Uterus (tissue), 4 donors: ENCODE data around the gene CSF2. TPM values are rescaled to one million over a fixed set of nuclear protein-coding genes. Genes with fewer than 3 reads are reported as not detected.

Experiments
- DNase-seq, 2 donors: peaks; one replicate each; pipeline ENCODE4 v3.0.0-alpha.2; 2019 to 2020
- H3K27ac ChIP-seq, 2 donors: fragments of 200-600 bp; sonication (generic); 1 replicate in 1 of 2; 2 replicates in 1 of 2; pipeline ENCODE4 v1.5.1; 2016 to 2018
- H3K27me3 ChIP-seq, 2 donors: fragments of 200-600 bp; sonication (generic); one replicate each; pipeline ENCODE4 v1.5.1; 2018 to 2019; ENCODE audit warnings: control low read depth in 1 of 2
- H3K36me3 ChIP-seq, 2 donors: fragments of 200-600 bp; sonication (generic); one replicate each; pipeline ENCODE4 v1.5.1; 2019; ENCODE audit warnings: control low read depth in 1 of 2
- H3K4me1 ChIP-seq, 2 donors: fragments of 200-600 bp; sonication (generic); one replicate each; pipeline ENCODE4 v1.5.1; 2018 to 2019; ENCODE audit warnings: control low read depth in 1 of 2
- H3K4me3 ChIP-seq, 2 donors: fragments of 200-600 bp; sonication (generic); 1 replicate in 1 of 2; 2 replicates in 1 of 2; pipeline ENCODE4 v1.5.1; 2018 to 2019; ENCODE audit warnings: mild to moderate bottlenecking in 1 of 2
- H3K9me3 ChIP-seq, 2 donors: fragments of 200-600 bp; sonication (generic); one replicate each; pipeline ENCODE4 v1.5.1; 2019; ENCODE audit warnings: control low read depth in 1 of 2
- POLR2A ChIP-seq, 2 donors: fragments of 450-650 bp; IDR thresholded peaks; one replicate each; pipeline ENCODE4 v1.6.1; 2016; ENCODE audit warnings: antibody characterized with exemption in 2 of 2, mild to moderate bottlenecking in 1 of 2, moderate library complexity in 1 of 2
- intact Hi-C: fragments of 100-400 bp; cut with DNase I; formaldehyde crosslinking; loops from one replicate; pipeline ENCODE4 v1.15.1; 2023; ENCODE audit warnings: low total_unique reads
- total RNA-seq, 4 donors: library from RNA; depleted of rRNA in 3 of 4; stranded (reverse); fragments of >200 nt in 3 of 4; gene quantifications; one replicate each; pipeline versions ENCODE4 v1.1.0 to v1.2.4, GENCODE V29; 2014 to 2023
- TF ChIP-seq, protein P1 (sequence below), 4 experiments: fragments of 200-600 bp in 2 of 4; fragments of 450-650 bp in 2 of 4; sonication (generic) in 2 of 4; IDR thresholded peaks; one replicate each; pipeline ENCODE4 v1.5.1; 2016 to 2019; ENCODE audit warnings: antibody characterized with exemption in 4 of 4, mild to moderate bottlenecking in 2 of 4, moderate library complexity in 1 of 4
- donor health status: DM: yes; HTN: yes; CAD: no.

Gene CSF2
- total RNA-seq, 4 donors from 2014 or later, result not detected

DNA sequence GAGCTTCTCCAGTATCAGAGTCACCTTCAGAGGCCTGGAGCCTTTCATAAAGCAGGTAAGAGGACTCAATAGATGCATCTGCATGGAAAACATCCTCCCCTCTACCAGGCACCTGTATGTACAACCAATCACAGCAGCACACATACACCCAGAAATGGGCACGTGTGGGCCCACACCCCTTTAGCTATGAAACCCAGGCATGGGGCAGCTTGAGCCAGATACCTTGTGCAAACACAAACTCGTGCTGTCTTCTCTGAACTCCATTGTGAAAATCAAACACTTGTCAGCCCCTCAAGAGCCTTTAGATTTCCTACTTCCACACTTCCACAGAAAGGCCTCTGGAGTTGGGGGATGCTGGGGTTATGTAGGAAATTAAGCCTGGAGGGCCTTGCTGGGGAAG, 1.1 kb upstream of the CSF2 start:
- no peaks in the 10 kb centered on the region for H3K36me3 ChIP-seq
- no peaks in the 10 kb centered on the region for H3K9me3 ChIP-seq
- DNase-seq, result no peak
- no peaks in the 10 kb centered on the region for H3K4me1 ChIP-seq
- H3K27me3 ChIP-seq, result no peaks in the 10 kb centered on the region
- TF ChIP-seq, protein P1, sequence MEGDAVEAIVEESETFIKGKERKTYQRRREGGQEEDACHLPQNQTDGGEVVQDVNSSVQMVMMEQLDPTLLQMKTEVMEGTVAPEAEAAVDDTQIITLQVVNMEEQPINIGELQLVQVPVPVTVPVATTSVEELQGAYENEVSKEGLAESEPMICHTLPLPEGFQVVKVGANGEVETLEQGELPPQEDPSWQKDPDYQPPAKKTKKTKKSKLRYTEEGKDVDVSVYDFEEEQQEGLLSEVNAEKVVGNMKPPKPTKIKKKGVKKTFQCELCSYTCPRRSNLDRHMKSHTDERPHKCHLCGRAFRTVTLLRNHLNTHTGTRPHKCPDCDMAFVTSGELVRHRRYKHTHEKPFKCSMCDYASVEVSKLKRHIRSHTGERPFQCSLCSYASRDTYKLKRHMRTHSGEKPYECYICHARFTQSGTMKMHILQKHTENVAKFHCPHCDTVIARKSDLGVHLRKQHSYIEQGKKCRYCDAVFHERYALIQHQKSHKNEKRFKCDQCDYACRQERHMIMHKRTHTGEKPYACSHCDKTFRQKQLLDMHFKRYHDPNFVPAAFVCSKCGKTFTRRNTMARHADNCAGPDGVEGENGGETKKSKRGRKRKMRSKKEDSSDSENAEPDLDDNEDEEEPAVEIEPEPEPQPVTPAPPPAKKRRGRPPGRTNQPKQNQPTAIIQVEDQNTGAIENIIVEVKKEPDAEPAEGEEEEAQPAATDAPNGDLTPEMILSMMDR (IDR thresholded peaks at IDR 0.05), result no peak
- TF ChIP-seq POLR2A (IDR thresholded peaks at IDR 0.05), result no peak
- no peak overlapping the region for H3K27ac ChIP-seq
- no peak overlapping the region for H3K4me3 ChIP-seq
- intact Hi-C loops, result no loop called here

DNA sequence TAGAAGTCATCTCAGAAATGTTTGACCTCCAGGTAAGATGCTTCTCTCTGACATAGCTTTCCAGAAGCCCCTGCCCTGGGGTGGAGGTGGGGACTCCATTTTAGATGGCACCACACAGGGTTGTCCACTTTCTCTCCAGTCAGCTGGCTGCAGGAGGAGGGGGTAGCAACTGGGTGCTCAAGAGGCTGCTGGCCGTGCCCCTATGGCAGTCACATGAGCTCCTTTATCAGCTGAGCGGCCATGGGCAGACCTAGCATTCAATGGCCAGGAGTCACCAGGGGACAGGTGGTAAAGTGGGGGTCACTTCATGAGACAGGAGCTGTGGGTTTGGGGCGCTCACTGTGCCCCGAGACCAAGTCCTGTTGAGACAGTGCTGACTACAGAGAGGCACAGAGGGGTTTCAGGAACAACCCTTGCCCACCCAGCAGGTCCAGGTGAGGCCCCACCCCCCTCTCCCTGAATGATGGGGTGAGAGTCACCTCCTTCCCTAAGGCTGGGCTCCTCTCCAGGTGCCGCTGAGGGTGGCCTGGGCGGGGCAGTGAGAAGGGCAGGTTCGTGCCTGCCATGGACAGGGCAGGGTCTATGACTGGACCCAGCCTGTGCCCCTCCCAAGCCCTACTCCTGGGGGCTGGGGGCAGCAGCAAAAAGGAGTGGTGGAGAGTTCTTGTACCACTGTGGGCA, 642 bp downstream of the CSF2 start:
- Histone ChIP-seq H3K4me1 (no peaks in the 10 kb centered on the region), H3K27ac (no peak overlapping the region), H3K36me3 (no peaks in the 10 kb centered on the region), H3K27me3 (no peaks in the 10 kb centered on the region), H3K9me3 (no peaks in the 10 kb centered on the region), H3K4me3 (no peak overlapping the region)
- TF ChIP-seq POLR2A (IDR thresholded peaks at IDR 0.05), result no peak
- TF ChIP-seq, protein P1 (IDR thresholded peaks at IDR 0.05), result no peak
- DNase-seq, result no peak
- intact Hi-C loops, result no loop called here

DNA sequence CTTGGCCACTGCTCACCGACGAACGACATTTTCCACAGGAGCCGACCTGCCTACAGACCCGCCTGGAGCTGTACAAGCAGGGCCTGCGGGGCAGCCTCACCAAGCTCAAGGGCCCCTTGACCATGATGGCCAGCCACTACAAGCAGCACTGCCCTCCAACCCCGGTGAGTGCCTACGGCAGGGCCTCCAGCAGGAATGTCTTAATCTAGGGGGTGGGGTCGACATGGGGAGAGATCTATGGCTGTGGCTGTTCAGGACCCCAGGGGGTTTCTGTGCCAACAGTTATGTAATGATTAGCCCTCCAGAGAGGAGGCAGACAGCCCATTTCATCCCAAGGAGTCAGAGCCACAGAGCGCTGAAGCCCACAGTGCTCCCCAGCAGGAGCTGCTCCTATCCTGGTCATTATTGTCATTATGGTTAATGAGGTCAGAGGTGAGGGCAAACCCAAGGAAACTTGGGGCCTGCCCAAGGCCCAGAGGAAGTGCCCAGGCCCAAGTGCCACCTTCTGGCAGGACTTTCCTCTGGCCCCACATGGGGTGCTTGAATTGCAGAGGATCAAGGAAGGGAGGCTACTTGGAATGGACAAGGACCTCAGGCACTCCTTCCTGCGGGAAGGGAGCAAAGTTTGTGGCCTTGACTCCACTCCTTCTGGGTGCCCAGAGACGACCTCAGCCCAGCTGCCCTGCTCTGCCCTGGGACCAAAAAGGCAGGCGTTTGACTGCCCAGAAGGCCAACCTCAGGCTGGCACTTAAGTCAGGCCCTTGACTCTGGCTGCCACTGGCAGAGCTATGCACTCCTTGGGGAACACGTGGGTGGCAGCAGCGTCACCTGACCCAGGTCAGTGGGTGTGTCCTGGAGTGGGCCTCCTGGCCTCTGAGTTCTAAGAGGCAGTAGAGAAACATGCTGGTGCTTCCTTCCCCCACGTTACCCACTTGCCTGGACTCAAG, 1.5 kb downstream of the CSF2 start:
- H3K36me3 ChIP-seq, result no peaks in the 10 kb centered on the region
- intact Hi-C loops, result no loop called here
- no peak for DNase-seq
- H3K4me1 ChIP-seq, result no peaks in the 10 kb centered on the region
- TF ChIP-seq POLR2A (IDR thresholded peaks at IDR 0.05), result no peak
- TF ChIP-seq, protein P1 (IDR thresholded peaks at IDR 0.05), result no peak
- H3K27ac ChIP-seq, result no peak overlapping the region
- no peaks in the 10 kb centered on the region for H3K27me3 ChIP-seq
- no peaks in the 10 kb centered on the region for H3K9me3 ChIP-seq
- no peak overlapping the region for H3K4me3 ChIP-seq

DNA sequence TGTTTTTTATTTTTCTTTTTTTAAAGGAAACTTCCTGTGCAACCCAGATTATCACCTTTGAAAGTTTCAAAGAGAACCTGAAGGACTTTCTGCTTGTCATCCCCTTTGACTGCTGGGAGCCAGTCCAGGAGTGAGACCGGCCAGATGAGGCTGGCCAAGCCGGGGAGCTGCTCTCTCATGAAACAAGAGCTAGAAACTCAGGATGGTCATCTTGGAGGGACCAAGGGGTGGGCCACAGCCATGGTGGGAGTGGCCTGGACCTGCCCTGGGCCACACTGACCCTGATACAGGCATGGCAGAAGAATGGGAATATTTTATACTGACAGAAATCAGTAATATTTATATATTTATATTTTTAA, 2.1 kb downstream of the CSF2 start:
- H3K4me1 ChIP-seq, result no peaks in the 10 kb centered on the region
- H3K27ac ChIP-seq, result no peak overlapping the region
- H3K27me3 ChIP-seq, result no peaks in the 10 kb centered on the region
- DNase-seq, result no peak
- no peaks in the 10 kb centered on the region for H3K36me3 ChIP-seq
- no peaks in the 10 kb centered on the region for H3K9me3 ChIP-seq
- intact Hi-C loops, result no loop called here
- no peak for TF ChIP-seq POLR2A (IDR thresholded peaks at IDR 0.05)
- TF ChIP-seq, protein P1 (IDR thresholded peaks at IDR 0.05), result no peak
- no peak overlapping the region for H3K4me3 ChIP-seq

DNA sequence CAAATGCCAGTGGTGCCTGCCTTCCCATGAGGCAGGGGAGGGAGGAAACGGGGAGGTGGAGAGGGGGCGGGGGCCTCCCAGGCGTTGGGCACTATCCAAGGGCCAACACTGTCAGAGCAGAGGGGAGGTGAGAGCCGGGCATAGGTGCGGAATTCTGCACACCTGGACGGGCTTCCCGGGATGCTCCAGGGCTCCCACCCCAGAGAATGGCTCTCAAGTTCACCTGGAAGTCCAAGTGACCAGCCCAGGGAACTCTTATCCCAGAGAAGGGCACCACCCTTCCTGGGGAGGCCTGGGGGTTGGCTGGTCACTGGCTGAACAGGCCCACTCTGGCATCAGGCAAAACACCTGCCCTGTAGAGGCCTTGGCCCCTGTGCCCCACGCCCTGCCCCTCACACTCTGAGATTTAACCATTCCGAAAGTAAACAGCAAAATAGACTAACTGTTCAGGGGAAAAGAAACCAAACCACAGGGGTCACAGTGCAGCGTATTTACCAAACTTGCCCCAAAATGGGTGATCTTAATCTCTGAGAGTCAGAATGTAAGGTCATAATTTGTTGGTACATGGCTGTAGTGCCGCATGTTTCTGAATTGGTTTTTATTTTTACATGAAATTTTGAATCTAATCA, 2.7 kb downstream of the CSF2 start:
- H3K36me3 ChIP-seq, result no peaks in the 10 kb centered on the region
- TF ChIP-seq POLR2A (IDR thresholded peaks at IDR 0.05), result no peak
- TF ChIP-seq, protein P1 (IDR thresholded peaks at IDR 0.05), result no peak
- H3K4me3 ChIP-seq, result no peak overlapping the region
- no peaks in the 10 kb centered on the region for H3K4me1 ChIP-seq
- H3K27ac ChIP-seq, result no peak overlapping the region
- H3K27me3 ChIP-seq, result no peaks in the 10 kb centered on the region
- no peak for DNase-seq
- intact Hi-C loops, result no loop called here
- H3K9me3 ChIP-seq, result no peaks in the 10 kb centered on the region
